Astrocyte of the cerebellum (primary cell): ENCODE measurements around the gene ANKRD29.

Source experiments
- DNase-seq: peaks from one replicate; pipeline ENCODE4 v3.0.0-alpha.2; 2011; ENCODE audit warnings: low read depth
- H3K4me3 ChIP-seq: 2 replicates; pipeline ENCODE4 v1.5.1; 2011; ENCODE audit warnings: mild to moderate bottlenecking, low read depth, low read length, moderate library complexity
- in situ Hi-C: cut with HindIII; loops from 2 replicates; pipeline ENCODE4 v1.10.0; 2017; ENCODE audit warnings: low sequenced_read_pairs
- TF ChIP-seq, protein P1 (sequence below): IDR thresholded peaks from 2 replicates; pipeline ENCODE4 v1.5.1; 2012; ENCODE audit warnings: low read length, low read depth, moderate library complexity, mild to moderate bottlenecking; ENCODE audit errors: missing control alignments

ANKRD29 gene

GRCh38 chr18:23648940-23649607 lies 13.6 kb downstream of the ANKRD29 start:
- in situ Hi-C loops: no loop called here
- TF ChIP-seq, protein P1, sequence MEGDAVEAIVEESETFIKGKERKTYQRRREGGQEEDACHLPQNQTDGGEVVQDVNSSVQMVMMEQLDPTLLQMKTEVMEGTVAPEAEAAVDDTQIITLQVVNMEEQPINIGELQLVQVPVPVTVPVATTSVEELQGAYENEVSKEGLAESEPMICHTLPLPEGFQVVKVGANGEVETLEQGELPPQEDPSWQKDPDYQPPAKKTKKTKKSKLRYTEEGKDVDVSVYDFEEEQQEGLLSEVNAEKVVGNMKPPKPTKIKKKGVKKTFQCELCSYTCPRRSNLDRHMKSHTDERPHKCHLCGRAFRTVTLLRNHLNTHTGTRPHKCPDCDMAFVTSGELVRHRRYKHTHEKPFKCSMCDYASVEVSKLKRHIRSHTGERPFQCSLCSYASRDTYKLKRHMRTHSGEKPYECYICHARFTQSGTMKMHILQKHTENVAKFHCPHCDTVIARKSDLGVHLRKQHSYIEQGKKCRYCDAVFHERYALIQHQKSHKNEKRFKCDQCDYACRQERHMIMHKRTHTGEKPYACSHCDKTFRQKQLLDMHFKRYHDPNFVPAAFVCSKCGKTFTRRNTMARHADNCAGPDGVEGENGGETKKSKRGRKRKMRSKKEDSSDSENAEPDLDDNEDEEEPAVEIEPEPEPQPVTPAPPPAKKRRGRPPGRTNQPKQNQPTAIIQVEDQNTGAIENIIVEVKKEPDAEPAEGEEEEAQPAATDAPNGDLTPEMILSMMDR: no peak
- H3K4me3 ChIP-seq: no peak overlapping the region
- no peak for DNase-seq

GRCh38 chr18:23648456-23648855 lies 14.3 kb downstream of the ANKRD29 start:
- no peak for DNase-seq
- no peak overlapping the region for H3K4me3 ChIP-seq
- TF ChIP-seq, protein P1: no peak
- in situ Hi-C loops: no loop called here

GRCh38 chr18:23646282-23646681 lies 16.4 kb downstream of the ANKRD29 start:
- TF ChIP-seq, protein P1: no peak
- no peak overlapping the region for H3K4me3 ChIP-seq
- in situ Hi-C loops: no loop called here
- no peak for DNase-seq

GRCh38 chr18:23645568-23646175 lies 17.0 kb downstream of the ANKRD29 start:
- in situ Hi-C loops: no loop called here
- TF ChIP-seq, protein P1: no peak
- DNase-seq: no peak
- no peak overlapping the region for H3K4me3 ChIP-seq

GRCh38 chr18:23643815-23644490 lies 18.8 kb downstream of the ANKRD29 start:
- DNase-seq: no peak
- H3K4me3 ChIP-seq: no peak overlapping the region
- TF ChIP-seq, protein P1: no peak
- in situ Hi-C loops: no loop called here

DNA sequence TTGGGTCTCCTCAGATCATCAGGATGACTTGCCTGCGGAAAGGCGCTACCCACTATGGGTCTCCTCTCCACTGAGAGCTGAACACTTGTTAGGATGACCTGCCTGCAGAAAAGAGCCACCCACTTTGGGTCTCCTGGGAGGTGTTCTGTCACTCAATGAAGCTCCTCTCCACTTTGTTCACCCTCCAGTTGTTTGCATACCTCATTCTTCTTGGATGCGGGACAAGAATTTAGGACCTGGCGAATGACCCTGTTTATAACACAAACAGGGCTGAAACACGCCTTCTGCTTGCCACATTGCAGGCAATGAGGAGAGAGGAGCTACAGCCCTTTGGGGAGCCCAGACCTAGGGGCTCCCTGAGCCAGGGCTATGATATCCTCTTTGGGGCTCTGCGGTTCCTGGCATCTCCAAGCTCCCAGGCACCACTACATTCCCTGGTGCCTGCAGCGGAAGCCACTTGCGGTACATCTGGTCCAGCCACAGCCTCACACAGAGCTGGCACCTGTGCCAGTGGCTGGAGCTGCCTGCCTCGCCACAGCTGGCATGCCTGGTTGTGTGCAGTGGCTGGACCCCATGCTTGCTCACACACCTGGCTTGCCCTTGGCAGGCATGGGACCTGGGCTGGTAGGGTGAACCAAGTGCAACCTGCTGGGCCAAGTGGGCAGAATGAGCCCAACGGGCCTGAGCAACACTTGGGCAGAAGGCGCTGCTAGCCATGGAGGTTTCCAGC lies 20.6 kb downstream of the ANKRD29 start:
- TF ChIP-seq, protein P1: no peak
- DNase-seq: no peak
- no peak overlapping the region for H3K4me3 ChIP-seq
- in situ Hi-C loops: no loop called here
